Panc1 (cell line): Measurements from ENCODE around the gene KBTBD12. TPM values are rescaled to one million over a fixed set of nuclear protein-coding genes. Genes with fewer than 3 reads are reported as not detected.

Experiments used
- ATAC-seq: fragments of 200-7000 bp; cut with Tn5 transposase; 2 replicates; pipeline ENCODE4 v1.9.1; 2020; ENCODE audit warnings: mild to moderate bottlenecking, moderate library complexity
- BruUV-seq: library from RNA; stranded (reverse); fragments of 400-500 nt; replicated peaks from 2 replicates; lab custom pipeline; 2021; lab: Mats Ljungman, UMichigan
- CTCF ChIA-PET: fragments of 300-600 bp; sonication (Branson Sonifier 250); formaldehyde crosslinking; loops from one replicate; lab custom pipeline; 2022; ENCODE audit warnings: antibody characterized with exemption; lab: Charles Lee
- POLR2A ChIA-PET: fragments of 300-600 bp; sonication (Branson Sonifier 250); formaldehyde crosslinking; loops from one replicate; lab custom pipeline; 2022; ENCODE audit warnings: antibody characterized with exemption; lab: Charles Lee
- DNase-seq: peaks from one replicate; pipeline ENCODE4 v3.0.0-alpha.2; 2010; ENCODE audit warnings: low read depth, low spot score
- H3K27ac ChIP-seq: 2 replicates; pipeline ENCODE4 v1.5.1; 2011; ENCODE audit warnings: mild to moderate bottlenecking, low read length, inconsistent platforms
- H3K27me3 ChIP-seq: fragments of 200-500 bp; sonication (Bioruptor generic); 2 replicates; pipeline ENCODE4 v1.6.0; 2014; ENCODE audit warnings: low read length, inconsistent platforms; ENCODE audit not compliant: control insufficient read depth, insufficient read depth
- H3K36me3 ChIP-seq: fragments of 200-500 bp; sonication (Bioruptor generic); 2 replicates; pipeline ENCODE4 v1.5.1; 2014; ENCODE audit warnings: inconsistent platforms, mild to moderate bottlenecking, low read length, moderate library complexity; ENCODE audit not compliant: control insufficient read depth, insufficient read depth
- H3K4me1 ChIP-seq: 2 replicates; pipeline ENCODE4 v1.5.1; 2011; ENCODE audit warnings: inconsistent platforms, mild to moderate bottlenecking, low read length, moderate library complexity; ENCODE audit not compliant: control insufficient read depth, insufficient read depth
- H3K4me3 ChIP-seq, 2 experiments: 2 replicates each; pipeline ENCODE4 v1.5.1; 2011 to 2012; ENCODE audit warnings: low read depth in 2 of 2, low read length in 2 of 2, mild to moderate bottlenecking in 2 of 2, inconsistent platforms in 1 of 2, moderate library complexity in 1 of 2
- H3K9me3 ChIP-seq: fragments of 200-500 bp; sonication (Bioruptor generic); 2 replicates; pipeline ENCODE4 v1.5.1; 2014; ENCODE audit warnings: low read depth, mild to moderate bottlenecking, inconsistent platforms, low read length, moderate library complexity; ENCODE audit not compliant: control insufficient read depth, insufficient read depth
- POLR2AphosphoS5 ChIP-seq: IDR thresholded peaks from 2 replicates; pipeline ENCODE4 v1.6.1; 2012; ENCODE audit warnings: mild to moderate bottlenecking, low read depth, low read length, moderate library complexity
- SIN3A ChIP-seq: IDR thresholded peaks from 2 replicates; pipeline ENCODE4 v1.6.1; 2012; ENCODE audit warnings: low read depth, mild to moderate bottlenecking, low read length, moderate library complexity, borderline replicate concordance; ENCODE audit not compliant: insufficient read depth
- TCF7L2 ChIP-seq: IDR thresholded peaks from 2 replicates; pipeline ENCODE4 v1.6.1; 2011; ENCODE audit warnings: mild to moderate bottlenecking, low read depth, low read length, inconsistent platforms
- in situ Hi-C: cut with HindIII; loops from 2 replicates; pipeline ENCODE4 v1.10.0; 2016; ENCODE audit warnings: low sequenced_read_pairs, low pct_unique_long_range_greater_than_20kb
- intact Hi-C: fragments of 100-400 bp; cut with micrococcal nuclease; formaldehyde crosslinking; loops from one replicate; pipeline ENCODE4 v1.10.0; 2022; ENCODE audit not compliant: unreplicated experiment
- total RNA-seq: library from RNA; stranded (reverse); gene quantifications from one replicate; pipeline ENCODE4 v1.2.1, GENCODE V29; 2021; ENCODE audit not compliant: unreplicated experiment
- TF ChIP-seq, protein P1 (sequence below): fragments of 450-650 bp; IDR thresholded peaks from 2 replicates; pipeline ENCODE4 v1.5.1; 2017; ENCODE audit warnings: mild to moderate bottlenecking
- TF ChIP-seq, protein P2 (sequence below), 2 experiments: IDR thresholded peaks; 2 replicates each; pipeline ENCODE4 v1.6.1; 2011 to 2012; ENCODE audit warnings: low read depth in 2 of 2, control low read depth in 1 of 2, low read length in 1 of 2, mild to moderate bottlenecking in 1 of 2, moderate library complexity in 1 of 2; ENCODE audit not compliant: insufficient read depth in 1 of 2

KBTBD12 gene
- total RNA-seq, 1 experiment from 2014 or later, result 0.28 TPM

DNA sequence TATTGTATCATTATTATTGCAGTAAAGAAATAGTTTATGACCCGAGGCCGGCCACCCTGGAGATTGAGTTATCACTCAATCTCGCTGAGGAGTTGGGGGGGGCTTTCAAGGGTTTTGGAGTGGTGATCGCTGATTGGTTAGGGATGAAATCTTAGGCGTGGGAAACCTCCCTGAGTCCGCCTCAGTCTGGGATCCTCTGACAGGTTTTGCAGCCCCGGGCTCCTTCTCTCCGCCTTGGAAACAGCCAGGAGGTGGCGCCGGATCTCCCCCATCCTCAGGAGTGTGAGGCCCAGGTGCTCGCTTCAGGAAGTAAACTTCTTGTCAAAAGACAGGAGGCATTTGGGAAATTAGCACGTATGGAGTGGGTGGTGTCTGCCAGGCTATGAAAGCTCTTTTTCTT lies 96.1 kb downstream of the KBTBD12 start:
- intact Hi-C loops, result no loop called here
- CTCF ChIA-PET, result no interaction called here

DNA sequence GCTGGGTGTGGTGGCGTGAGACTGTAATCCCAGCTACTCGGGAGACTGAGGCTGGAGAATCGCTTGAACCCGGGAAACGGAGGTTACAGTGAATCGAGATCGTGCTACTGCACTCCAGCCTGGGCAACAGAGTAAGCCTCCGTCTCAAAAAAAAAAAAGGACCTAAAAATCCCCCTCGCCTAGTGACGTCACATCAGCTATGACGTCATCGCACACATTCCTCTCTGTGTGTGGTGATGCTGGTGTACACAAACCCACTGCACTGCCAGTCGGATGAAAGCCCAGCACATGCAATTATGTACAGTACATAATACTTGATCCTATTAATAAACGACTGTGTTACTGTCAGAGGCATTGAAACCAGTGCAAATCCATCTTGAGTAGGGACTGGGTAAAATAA lies 97.0 kb downstream of the KBTBD12 start:
- CTCF ChIA-PET, result no interaction called here
- Histone ChIP-seq H3K27me3 (no peaks in the 10 kb centered on the region), H3K4me1 (no peaks in the 10 kb centered on the region), H3K9me3 (no peaks in the 10 kb centered on the region), H3K27ac (no peak overlapping the region), H3K36me3 (no peaks in the 10 kb centered on the region), H3K4me3 (no peak overlapping the region)
- DNase-seq, result no peak
- TF ChIP-seq, protein P1, sequence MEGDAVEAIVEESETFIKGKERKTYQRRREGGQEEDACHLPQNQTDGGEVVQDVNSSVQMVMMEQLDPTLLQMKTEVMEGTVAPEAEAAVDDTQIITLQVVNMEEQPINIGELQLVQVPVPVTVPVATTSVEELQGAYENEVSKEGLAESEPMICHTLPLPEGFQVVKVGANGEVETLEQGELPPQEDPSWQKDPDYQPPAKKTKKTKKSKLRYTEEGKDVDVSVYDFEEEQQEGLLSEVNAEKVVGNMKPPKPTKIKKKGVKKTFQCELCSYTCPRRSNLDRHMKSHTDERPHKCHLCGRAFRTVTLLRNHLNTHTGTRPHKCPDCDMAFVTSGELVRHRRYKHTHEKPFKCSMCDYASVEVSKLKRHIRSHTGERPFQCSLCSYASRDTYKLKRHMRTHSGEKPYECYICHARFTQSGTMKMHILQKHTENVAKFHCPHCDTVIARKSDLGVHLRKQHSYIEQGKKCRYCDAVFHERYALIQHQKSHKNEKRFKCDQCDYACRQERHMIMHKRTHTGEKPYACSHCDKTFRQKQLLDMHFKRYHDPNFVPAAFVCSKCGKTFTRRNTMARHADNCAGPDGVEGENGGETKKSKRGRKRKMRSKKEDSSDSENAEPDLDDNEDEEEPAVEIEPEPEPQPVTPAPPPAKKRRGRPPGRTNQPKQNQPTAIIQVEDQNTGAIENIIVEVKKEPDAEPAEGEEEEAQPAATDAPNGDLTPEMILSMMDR, result no peak
- TF ChIP-seq TCF7L2, result no peak
- ATAC-seq, result no peak
- POLR2A ChIA-PET, result no interaction called here
- in situ Hi-C loops, result no loop called here
- BruUV-seq, result no TSS peak
- intact Hi-C loops, result no loop called here

More for the DNA sequence above, 96.1 kb downstream of the KBTBD12 start:
- no peak overlapping the region for H3K27ac ChIP-seq
- TF ChIP-seq, protein P1, result peak; percentile 78
- TF ChIP-seq SIN3A, result no peak
- H3K36me3 ChIP-seq, result no peaks in the 10 kb centered on the region
- DNase-seq (no peak), ATAC-seq (peak; percentile 84)
- no peaks in the 10 kb centered on the region for H3K9me3 ChIP-seq
- in situ Hi-C loops, result no loop called here
- POLR2A ChIA-PET, result no interaction called here
- H3K27me3 ChIP-seq, result no peaks in the 10 kb centered on the region
- H3K4me3 ChIP-seq, result peak overlapping the region in 1 of 2 experiments; percentile 11; a peak in 1 of 4 replicates
- BruUV-seq, result no TSS peak
- no peaks in the 10 kb centered on the region for H3K4me1 ChIP-seq

DNA sequence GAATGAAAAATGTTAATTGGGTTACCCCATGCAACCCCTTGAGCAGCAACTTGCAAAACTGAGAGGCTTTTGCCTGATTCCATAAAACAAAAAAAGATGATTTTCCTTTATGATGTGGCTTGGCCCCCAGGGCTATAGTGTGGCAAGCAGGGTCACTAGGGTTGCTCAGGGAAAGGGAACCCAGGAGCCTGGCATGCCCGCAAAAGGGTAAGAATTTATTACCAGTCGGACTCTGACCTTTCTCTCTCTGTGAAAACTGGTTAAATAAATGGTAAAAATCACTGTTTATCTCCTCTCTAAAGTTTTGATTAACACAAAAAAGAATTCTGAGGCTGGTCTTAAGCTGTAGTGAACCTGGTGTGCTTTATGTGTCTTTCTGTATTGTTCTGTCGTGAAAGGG lies 99.5 kb downstream of the KBTBD12 start:
- in situ Hi-C loops (no loop called here), intact Hi-C loops (no loop called here)
- CTCF ChIA-PET, result interaction anchor here (0.9 kb wide), 1 partner anchor 467 kb away, joined by 9 read pairs; no protein-coding TSS in a partner anchor

DNA sequence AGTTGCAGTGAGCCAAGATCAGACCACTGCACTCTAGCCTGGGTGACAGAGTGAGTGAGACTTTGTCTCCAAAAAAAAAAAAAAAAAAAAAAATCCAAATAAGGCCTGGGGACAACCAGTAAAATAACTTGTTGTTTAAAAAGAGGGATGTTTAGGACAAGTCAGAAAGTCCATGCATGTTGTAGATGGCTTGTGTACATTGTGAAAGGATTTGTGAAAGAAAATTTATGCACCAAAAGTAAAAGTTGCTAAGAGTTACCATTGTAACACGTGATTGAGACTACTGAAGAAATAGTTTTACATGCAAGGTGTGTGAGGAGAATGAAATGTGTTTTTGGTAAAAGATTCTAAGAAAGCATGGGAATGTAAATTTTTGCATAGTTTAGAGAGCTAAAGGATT lies 101.5 kb downstream of the KBTBD12 start:
- POLR2A ChIA-PET, result no interaction called here
- BruUV-seq, result no TSS peak

More for the DNA sequence above, 99.5 kb downstream of the KBTBD12 start:
- H3K4me1 ChIP-seq, result no peaks in the 10 kb centered on the region
- H3K36me3 ChIP-seq, result no peaks in the 10 kb centered on the region
- POLR2A ChIA-PET, result no interaction called here
- no peaks in the 10 kb centered on the region for H3K27me3 ChIP-seq
- TF ChIP-seq POLR2AphosphoS5, result no peak
- no peak for ATAC-seq
- no peak for DNase-seq
- no peaks in the 10 kb centered on the region for H3K9me3 ChIP-seq
- BruUV-seq, result no TSS peak
- H3K4me3 ChIP-seq, result no peak overlapping the region
- H3K27ac ChIP-seq, result no peak overlapping the region

More for the DNA sequence above, 101.5 kb downstream of the KBTBD12 start:
- CTCF ChIA-PET, result interaction anchor here (0.7 to 0.8 kb wide), 2 partner anchors 46 to 124 kb away, joined by 3 to 13 read pairs; no protein-coding TSS in a partner anchor
- no peaks in the 10 kb centered on the region for H3K4me1 ChIP-seq
- no peaks in the 10 kb centered on the region for H3K36me3 ChIP-seq
- H3K27ac ChIP-seq, result no peak overlapping the region
- in situ Hi-C loops (no loop called here), intact Hi-C loops (no loop called here)
- H3K4me3 ChIP-seq, result no peak overlapping the region
- TF ChIP-seq, protein P1, result no peak
- TF ChIP-seq, protein P2, sequence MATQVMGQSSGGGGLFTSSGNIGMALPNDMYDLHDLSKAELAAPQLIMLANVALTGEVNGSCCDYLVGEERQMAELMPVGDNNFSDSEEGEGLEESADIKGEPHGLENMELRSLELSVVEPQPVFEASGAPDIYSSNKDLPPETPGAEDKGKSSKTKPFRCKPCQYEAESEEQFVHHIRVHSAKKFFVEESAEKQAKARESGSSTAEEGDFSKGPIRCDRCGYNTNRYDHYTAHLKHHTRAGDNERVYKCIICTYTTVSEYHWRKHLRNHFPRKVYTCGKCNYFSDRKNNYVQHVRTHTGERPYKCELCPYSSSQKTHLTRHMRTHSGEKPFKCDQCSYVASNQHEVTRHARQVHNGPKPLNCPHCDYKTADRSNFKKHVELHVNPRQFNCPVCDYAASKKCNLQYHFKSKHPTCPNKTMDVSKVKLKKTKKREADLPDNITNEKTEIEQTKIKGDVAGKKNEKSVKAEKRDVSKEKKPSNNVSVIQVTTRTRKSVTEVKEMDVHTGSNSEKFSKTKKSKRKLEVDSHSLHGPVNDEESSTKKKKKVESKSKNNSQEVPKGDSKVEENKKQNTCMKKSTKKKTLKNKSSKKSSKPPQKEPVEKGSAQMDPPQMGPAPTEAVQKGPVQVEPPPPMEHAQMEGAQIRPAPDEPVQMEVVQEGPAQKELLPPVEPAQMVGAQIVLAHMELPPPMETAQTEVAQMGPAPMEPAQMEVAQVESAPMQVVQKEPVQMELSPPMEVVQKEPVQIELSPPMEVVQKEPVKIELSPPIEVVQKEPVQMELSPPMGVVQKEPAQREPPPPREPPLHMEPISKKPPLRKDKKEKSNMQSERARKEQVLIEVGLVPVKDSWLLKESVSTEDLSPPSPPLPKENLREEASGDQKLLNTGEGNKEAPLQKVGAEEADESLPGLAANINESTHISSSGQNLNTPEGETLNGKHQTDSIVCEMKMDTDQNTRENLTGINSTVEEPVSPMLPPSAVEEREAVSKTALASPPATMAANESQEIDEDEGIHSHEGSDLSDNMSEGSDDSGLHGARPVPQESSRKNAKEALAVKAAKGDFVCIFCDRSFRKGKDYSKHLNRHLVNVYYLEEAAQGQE (IDR thresholded peaks at IDR 0.05; ENCODE audit: insufficient read depth in 1 of 2, low read depth in 2 of 2, low read length in 1 of 2), result no peak
- TF ChIP-seq POLR2AphosphoS5 (no peak), SIN3A (no peak), TCF7L2 (no peak)
- ATAC-seq (no peak), DNase-seq (no peak)
- H3K9me3 ChIP-seq, result no peaks in the 10 kb centered on the region
- no peaks in the 10 kb centered on the region for H3K27me3 ChIP-seq
